ENCODE data around the gene TAPT1. TPM values are rescaled to one million over a fixed set of nuclear protein-coding genes. Genes with fewer than 3 reads are reported as not detected.

The TAPT1 gene
- total RNA-seq, 1 donor from 2014 or later, result 46.1 TPM

Small RNA genes lying within 50 kb of the gene (small RNA-seq; reads per million reads assigned to genes)
- not detected for gene RPS21P4 (ENCODE audit: low replicate concordance)

Other genes starting within 250 kb of the TAPT1 start
- 39.4 TPM for gene PROM1, start 142.4 kb downstream of the TAPT1 start, total RNA-seq

All from tongue (tissue), 2 donors.